Effector memory CD4-positive, alpha-beta T cell (primary cell): ENCODE results near the gene ANKRD9.
"Not testable (repeated sequence)": the region's sequence is repeated elsewhere in the genome, so short reads cannot be mapped to it uniquely, and the experiment has no call there.

ENCODE experiments used
- DNase-seq, 3 donors: peaks; one replicate each; pipeline ENCODE4 v3.0.0-alpha.2; 2020
- H3K27ac ChIP-seq: 2 replicates; pipeline ENCODE4 v1.7.0; 2013; ENCODE audit warnings: mild to moderate bottlenecking, low read length, moderate library complexity; ENCODE audit not compliant: insufficient read depth, poor library complexity, severe bottlenecking
- H3K27me3 ChIP-seq: replicated peaks from 2 replicates; pipeline ENCODE4 v1.7.0; 2013; ENCODE audit warnings: mild to moderate bottlenecking, low read length; ENCODE audit not compliant: insufficient read depth, control insufficient read depth, poor library complexity, severe bottlenecking
- H3K36me3 ChIP-seq: 2 replicates; pipeline ENCODE4 v1.7.0; 2013; ENCODE audit warnings: mild to moderate bottlenecking, low read length, moderate library complexity; ENCODE audit not compliant: control insufficient read depth, insufficient read depth
- H3K4me1 ChIP-seq: 2 replicates; pipeline ENCODE4 v1.7.0; 2013; ENCODE audit warnings: low read length, mild to moderate bottlenecking; ENCODE audit not compliant: control insufficient read depth, insufficient read depth, poor library complexity, severe bottlenecking
- H3K4me3 ChIP-seq: 2 replicates; pipeline ENCODE4 v1.7.0; 2013; ENCODE audit warnings: low read length, low read depth, mild to moderate bottlenecking; ENCODE audit not compliant: insufficient read depth, poor library complexity, severe bottlenecking
- H3K9me3 ChIP-seq: 2 replicates; pipeline ENCODE4 v1.7.0; 2013; ENCODE audit warnings: mild to moderate bottlenecking, low read length, moderate library complexity; ENCODE audit not compliant: control insufficient read depth
- total RNA-seq, 3 donors: gene quantifications; one replicate each; lab custom pipeline; 2026; lab: John Stamatoyannopoulos, UW

The ANKRD9 gene, protein sequence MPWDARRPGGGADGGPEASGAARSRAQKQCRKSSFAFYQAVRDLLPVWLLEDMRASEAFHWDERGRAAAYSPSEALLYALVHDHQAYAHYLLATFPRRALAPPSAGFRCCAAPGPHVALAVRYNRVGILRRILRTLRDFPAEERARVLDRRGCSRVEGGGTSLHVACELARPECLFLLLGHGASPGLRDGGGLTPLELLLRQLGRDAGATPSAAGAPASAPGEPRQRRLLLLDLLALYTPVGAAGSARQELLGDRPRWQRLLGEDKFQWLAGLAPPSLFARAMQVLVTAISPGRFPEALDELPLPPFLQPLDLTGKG
- total RNA-seq, result 4.2 to 6.4 (median 6.2) reads per million in 3 donors

DNA sequence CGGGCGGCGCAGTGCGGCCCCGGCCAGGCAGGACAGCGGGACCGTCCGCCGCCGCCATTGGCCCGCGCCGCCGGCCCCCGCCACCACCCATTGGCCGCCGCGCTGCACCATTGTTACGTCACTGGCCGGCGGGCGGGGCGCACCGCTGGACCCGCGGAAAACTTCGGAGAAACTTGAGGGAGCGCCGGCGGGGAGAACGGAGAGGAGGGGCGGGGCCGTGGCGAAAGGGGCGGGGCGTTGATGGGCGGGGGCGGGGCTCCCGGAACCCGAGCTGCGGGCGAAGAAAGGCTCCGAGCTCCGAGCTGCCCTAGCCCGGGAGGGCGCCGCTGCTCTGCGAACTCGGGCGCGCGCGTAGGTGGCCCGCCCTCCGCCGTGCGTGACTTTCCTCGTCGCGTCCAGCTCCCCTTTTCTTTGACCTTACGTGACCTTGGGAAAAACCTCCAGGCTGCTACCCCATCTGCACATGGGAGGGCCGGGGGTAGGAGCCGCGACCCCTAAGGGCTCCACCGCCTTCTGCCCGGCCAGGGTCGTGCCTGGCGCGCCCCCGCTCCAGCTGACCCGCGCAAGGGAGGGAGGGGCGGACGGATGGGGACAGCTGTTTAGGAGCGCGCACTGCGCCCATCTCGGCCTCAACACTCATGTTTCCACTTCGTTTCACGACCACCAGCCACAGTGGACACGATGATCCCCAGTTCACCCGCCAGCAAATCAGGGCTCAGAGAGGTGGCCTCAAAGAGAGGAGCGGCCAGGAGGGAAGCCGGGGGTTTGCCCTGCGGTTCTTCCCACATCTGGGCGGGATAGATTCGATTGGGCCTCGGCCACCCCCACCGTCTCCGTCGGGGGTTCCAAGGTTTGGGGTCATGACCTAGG lies at the start of gene ANKRD9:
ANKRD9 (minus strand) TSS at position 31 of the 870 bp plus-strand sequence. CDS start 1,887 bp downstream, outside the sequence.
- peak within 1 kb of the TSS; percentile 37 for H3K27ac ChIP-seq
- H3K4me1 ChIP-seq, result peaks cover 15% of the 10 kb centered on the region
- H3K27me3 ChIP-seq, result no peaks in the 10 kb centered on the region
- peak; percentile 77 to 85 (median 83) for DNase-seq
- no peaks in the 10 kb centered on the region for H3K9me3 ChIP-seq
- H3K4me3 ChIP-seq, result peak within 1 kb of the TSS; percentile 82
- no peaks in the 10 kb centered on the region for H3K36me3 ChIP-seq

DNA sequence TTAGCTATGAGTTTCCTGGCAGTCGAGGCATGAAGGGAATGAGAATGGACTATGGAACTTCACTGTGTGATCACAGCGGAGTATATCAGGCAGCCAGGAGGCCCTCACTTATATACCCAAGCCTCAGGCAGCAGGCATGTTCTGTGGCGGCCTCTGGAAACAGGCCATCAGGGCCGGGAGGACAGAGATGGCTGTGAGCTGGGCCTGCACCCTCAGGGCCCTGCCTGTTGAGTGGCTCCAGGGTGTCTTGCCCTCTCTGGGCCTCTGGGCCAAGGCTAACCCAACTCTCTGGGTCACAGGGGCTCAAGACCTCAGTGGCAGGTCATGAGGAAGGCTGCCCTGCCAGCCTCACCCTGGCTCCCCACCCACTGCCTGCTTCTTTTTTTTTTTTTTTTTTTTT lies 49.0 kb upstream of the ANKRD9 start:
- H3K27ac ChIP-seq, result no peak overlapping the region
- H3K4me3 ChIP-seq, result no peak overlapping the region

DNA sequence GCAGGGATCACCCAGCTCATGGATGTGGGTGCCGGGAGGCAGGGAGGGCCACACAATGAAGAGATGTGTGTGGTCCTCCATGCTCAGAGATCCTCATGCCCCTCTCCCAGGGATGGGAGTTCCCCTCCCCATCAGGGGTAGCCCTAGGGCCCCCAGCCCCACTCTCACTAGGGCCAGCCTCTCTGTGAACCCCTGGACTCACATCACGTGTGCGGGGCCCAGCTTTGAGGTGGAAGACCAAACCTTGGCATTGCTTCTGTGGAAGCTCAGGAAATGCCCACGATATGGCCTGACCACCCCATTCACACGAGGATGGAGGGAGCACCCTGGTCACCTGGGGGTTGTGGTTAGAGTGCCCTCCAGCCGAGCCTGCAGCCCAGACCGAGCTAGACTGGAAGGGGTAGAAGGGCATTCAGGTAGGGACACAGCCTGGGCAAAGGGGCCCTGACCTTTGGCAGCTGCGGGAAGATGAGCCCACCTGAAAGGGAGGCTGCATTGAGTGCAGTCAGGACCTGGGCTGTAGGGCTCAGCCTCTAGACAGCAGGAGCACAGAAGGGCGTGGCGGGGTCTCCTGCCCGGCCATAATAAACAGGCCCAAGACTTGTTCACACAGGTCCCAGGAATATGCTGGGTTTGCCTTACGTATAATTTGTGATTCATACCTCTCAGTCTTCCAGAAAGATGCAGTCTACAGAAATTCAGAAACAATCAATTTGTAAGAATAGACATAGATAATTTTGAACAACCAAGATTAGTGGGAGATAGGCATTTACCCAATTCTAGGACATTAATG lies 48.1 kb upstream of the ANKRD9 start:
- Histone ChIP-seq H3K27ac (no peak overlapping the region), H3K4me1 (peaks cover 4% of the 10 kb centered on the region), H3K4me3 (no peak overlapping the region), H3K9me3 (no peaks in the 10 kb centered on the region), H3K36me3 (no peaks in the 10 kb centered on the region), H3K27me3 (no peaks in the 10 kb centered on the region)
- DNase-seq, result no peak

More for the DNA sequence above, 49.0 kb upstream of the ANKRD9 start:
- Histone ChIP-seq H3K36me3 (no peaks in the 10 kb centered on the region), H3K27me3 (no peaks in the 10 kb centered on the region), H3K4me1 (peaks cover 4% of the 10 kb centered on the region), H3K9me3 (no peaks in the 10 kb centered on the region)
- DNase-seq, result no peak

DNA sequence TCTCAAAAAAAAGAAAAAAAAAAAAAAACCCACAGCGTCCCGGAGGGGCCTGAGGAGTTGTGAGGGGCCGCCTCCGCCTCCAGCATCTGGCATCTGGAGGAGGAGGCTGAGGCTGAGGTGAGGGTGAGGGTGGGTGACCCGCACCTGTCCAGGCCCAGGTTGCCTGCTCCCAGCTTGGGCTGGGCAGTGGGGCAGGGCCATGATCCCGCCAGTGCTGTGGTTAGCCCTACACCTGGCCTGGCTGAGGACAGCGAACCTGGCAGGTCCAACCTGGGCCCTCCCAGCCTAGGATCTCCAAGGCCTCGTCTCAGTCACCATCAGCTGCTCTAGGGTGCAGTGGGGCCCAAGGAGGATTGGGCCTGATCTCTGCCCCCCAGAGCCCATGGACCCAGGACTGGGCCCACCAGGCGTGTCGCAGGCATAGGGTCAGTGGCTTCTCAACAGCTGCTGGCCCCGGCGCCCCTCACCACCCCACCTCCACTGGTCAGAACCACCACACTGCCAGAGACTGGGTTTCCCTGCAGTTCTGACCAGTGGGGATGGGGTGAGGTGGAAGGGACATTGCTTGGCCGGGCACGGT lies 46.6 kb upstream of the ANKRD9 start:
- H3K4me3 ChIP-seq, result no peak overlapping the region
- DNase-seq, result no peak
- peaks cover 4% of the 10 kb centered on the region for H3K4me1 ChIP-seq
- no peaks in the 10 kb centered on the region for H3K27me3 ChIP-seq
- H3K9me3 ChIP-seq, result no peaks in the 10 kb centered on the region
- no peaks in the 10 kb centered on the region for H3K36me3 ChIP-seq
- H3K27ac ChIP-seq, result no peak overlapping the region

DNA sequence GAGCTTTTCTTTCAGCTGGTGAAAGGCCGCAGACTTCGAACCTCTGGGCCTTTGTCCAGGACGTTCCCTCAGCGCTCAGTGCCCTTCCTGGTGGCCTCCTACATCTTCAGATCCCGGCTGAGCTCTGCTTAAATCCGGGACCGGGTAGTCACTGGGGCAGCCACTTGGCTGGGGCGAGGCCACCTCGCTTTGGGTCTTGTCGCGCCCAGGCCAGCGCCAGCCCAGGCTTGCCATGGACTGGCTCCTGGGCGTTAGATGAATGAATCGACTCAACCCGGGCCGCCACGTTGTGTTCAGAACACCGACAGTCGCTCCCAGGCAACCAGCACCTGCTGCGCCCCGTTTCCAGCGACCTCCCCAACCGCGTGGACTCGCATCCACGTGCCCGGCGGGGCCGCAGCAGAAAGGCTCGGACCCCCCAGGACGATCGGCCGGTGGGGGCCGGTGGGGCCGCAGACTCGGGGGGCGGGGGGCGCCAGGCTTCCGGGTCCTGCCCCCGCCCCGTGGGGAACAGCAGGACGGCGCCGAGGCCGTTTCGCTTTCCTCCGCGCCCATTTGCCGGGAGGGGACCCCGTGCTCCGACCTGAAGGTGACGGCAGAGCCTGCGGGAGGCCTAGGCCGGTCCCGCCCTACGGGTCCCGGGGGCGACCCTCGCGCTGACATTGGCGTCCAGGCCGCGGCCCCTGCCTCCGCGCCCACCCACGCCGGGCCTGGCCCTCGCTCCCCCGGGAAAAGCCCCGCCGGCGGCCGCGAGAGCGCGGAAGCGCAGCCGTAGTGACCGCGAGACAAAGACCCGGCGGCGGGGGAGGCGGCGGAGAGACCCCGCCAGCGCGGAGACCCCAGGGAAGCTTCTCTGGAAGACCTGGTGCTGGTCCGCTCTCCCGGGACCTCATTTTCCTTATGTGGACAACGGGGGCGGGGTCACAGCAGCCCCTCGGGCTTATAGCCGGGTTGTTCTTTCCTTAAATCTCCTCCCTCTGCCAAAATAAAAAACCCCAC lies 45.5 kb upstream of the ANKRD9 start:
- DNase-seq, result peak; percentile 20 to 28 (median 23)

DNA sequence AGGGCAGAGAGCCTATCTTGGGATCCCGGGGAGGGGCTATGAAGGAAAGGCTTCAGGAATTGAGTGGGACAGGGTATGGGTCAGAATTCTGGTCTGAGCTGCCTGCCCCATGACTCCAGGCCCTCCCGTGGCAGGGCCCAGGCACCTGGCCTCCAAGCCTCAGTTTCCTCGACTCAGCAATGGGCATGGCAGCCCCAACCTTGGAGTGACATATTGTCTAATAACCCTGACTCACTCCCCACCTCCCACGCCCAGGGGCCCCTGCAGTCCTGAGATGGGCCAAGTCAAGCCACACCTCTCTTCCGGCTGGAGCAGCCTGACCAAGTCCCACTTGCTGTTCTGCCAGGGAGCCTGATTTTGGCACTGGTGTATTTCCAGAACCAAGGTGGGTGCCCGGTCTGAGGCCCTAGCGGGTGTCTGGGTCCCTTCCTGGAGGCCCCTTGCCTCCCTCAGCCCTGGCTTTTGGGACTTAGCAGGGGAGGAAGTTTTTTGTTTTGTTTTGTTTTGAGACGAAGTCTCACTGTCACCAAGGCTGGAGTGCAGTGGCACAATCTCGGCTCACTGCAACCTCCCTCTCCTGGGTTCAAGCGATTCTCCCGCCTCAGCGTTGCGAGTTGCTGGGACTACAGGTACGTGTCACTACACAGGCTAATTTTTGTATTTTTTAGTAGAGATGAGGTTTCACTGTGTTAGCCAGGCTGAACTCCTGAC lies 42.6 kb upstream of the ANKRD9 start:
- no peak overlapping the region for H3K27ac ChIP-seq
- no peak for DNase-seq
- no peaks in the 10 kb centered on the region for H3K36me3 ChIP-seq
- no peak overlapping the region for H3K4me3 ChIP-seq
- no peaks in the 10 kb centered on the region for H3K27me3 ChIP-seq
- H3K9me3 ChIP-seq, result no peaks in the 10 kb centered on the region
- H3K4me1 ChIP-seq, result peaks cover 4% of the 10 kb centered on the region

More for the DNA sequence above, 45.5 kb upstream of the ANKRD9 start:
- no peaks in the 10 kb centered on the region for H3K36me3 ChIP-seq
- H3K27ac ChIP-seq, result peak overlapping the region; percentile 59
- H3K9me3 ChIP-seq, result no peaks in the 10 kb centered on the region
- H3K4me3 ChIP-seq, result peak overlapping the region; percentile 93
- no peaks in the 10 kb centered on the region for H3K27me3 ChIP-seq
- peaks cover 4% of the 10 kb centered on the region for H3K4me1 ChIP-seq

DNA sequence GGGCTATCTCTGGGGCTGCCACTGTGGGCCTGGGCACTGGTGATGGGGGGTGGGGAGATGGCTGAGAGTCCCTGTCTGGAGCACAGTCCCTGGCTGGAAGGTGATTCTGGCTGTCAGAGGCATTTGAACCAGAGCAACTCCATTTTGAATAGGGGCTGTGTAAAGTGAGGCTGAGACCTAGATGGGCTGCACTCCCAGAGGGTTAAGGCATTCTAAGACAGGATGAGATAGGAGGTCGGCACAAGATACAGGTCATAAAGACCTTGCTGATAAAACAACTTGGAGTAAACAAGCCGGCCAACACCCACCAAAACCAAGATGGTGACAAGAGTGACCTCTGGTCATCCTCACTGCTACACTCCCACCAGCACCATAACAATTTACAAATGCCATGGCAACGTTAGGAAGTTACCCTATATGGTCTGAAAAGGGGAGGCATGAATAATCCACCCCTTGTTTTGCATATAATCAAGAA lies 41.4 kb upstream of the ANKRD9 start:
- H3K36me3 ChIP-seq, result not testable (repeated sequence)

DNA sequence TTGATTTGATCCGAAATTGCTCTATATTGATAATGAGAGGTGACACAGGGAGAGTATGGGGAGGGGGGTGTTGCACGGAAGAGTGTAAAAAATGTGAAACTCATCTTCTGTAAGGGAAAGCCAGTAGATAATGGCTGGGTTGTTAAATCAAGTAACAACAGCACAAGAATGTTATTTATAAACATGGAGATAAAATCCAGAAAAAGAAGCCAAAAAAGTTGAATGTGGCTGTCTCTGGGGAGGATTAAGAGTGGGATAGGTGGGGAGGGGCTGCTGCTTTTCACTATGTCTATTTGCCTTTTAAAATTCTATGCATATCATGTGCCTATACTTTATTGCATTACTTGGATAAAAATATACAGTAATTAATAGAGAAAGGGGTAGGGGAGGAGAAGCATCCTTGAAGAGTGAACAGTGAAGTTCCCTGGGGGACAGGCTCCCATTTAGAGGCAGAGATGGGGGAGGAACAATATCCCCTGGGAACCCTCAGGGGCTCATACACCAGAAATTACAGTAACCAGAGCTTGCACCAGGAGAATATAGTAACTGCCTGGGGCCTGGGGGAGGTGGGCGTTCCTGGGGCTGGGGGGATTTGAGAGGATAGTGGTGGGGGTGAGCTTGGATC lies 39.2 kb upstream of the ANKRD9 start:
- Histone ChIP-seq H3K27ac (no peak overlapping the region), H3K27me3 (peaks cover 15% of the 10 kb centered on the region), H3K4me3 (no peak overlapping the region), H3K9me3 (no peaks in the 10 kb centered on the region), H3K36me3 (no peaks in the 10 kb centered on the region), H3K4me1 (peaks cover 3% of the 10 kb centered on the region)
- no peak for DNase-seq

More for the DNA sequence above, 41.4 kb upstream of the ANKRD9 start:
- H3K4me3 ChIP-seq, H3K27ac ChIP-seq, H3K9me3 ChIP-seq, H3K27me3 ChIP-seq, DNase-seq, H3K4me1 ChIP-seq: not testable (repeated sequence)
